ENCODE data around the gene ADH1B. TPM values are rescaled to one million over a fixed set of nuclear protein-coding genes. Genes with fewer than 3 reads are reported as not detected.

ADH1B gene
- total and polyA plus RNA-seq, 2 experiments from 2014 or later, result not detected

GRCh38 chr4:99310389-99310788 lies 10.8 kb downstream of the ADH1B start (continued):
- TF ChIP-seq, protein P1, sequence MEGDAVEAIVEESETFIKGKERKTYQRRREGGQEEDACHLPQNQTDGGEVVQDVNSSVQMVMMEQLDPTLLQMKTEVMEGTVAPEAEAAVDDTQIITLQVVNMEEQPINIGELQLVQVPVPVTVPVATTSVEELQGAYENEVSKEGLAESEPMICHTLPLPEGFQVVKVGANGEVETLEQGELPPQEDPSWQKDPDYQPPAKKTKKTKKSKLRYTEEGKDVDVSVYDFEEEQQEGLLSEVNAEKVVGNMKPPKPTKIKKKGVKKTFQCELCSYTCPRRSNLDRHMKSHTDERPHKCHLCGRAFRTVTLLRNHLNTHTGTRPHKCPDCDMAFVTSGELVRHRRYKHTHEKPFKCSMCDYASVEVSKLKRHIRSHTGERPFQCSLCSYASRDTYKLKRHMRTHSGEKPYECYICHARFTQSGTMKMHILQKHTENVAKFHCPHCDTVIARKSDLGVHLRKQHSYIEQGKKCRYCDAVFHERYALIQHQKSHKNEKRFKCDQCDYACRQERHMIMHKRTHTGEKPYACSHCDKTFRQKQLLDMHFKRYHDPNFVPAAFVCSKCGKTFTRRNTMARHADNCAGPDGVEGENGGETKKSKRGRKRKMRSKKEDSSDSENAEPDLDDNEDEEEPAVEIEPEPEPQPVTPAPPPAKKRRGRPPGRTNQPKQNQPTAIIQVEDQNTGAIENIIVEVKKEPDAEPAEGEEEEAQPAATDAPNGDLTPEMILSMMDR (conservative IDR thresholded peaks at IDR 0.05; ENCODE audit: low read depth in 2 of 2), result no peak
- TF ChIP-seq JUNB (IDR thresholded peaks at IDR 0.05; ENCODE audit: unreplicated experiment) (no peak), ETS1 (IDR thresholded peaks at IDR 0.05) (no peak), ZNF114 (CRISPR knock-in tag; IDR thresholded peaks at IDR 0.05) (no peak)
- TF ChIP-seq, protein P2, sequence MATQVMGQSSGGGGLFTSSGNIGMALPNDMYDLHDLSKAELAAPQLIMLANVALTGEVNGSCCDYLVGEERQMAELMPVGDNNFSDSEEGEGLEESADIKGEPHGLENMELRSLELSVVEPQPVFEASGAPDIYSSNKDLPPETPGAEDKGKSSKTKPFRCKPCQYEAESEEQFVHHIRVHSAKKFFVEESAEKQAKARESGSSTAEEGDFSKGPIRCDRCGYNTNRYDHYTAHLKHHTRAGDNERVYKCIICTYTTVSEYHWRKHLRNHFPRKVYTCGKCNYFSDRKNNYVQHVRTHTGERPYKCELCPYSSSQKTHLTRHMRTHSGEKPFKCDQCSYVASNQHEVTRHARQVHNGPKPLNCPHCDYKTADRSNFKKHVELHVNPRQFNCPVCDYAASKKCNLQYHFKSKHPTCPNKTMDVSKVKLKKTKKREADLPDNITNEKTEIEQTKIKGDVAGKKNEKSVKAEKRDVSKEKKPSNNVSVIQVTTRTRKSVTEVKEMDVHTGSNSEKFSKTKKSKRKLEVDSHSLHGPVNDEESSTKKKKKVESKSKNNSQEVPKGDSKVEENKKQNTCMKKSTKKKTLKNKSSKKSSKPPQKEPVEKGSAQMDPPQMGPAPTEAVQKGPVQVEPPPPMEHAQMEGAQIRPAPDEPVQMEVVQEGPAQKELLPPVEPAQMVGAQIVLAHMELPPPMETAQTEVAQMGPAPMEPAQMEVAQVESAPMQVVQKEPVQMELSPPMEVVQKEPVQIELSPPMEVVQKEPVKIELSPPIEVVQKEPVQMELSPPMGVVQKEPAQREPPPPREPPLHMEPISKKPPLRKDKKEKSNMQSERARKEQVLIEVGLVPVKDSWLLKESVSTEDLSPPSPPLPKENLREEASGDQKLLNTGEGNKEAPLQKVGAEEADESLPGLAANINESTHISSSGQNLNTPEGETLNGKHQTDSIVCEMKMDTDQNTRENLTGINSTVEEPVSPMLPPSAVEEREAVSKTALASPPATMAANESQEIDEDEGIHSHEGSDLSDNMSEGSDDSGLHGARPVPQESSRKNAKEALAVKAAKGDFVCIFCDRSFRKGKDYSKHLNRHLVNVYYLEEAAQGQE (IDR thresholded peaks at IDR 0.05; ENCODE audit: unreplicated experiment), result no peak

DNA sequence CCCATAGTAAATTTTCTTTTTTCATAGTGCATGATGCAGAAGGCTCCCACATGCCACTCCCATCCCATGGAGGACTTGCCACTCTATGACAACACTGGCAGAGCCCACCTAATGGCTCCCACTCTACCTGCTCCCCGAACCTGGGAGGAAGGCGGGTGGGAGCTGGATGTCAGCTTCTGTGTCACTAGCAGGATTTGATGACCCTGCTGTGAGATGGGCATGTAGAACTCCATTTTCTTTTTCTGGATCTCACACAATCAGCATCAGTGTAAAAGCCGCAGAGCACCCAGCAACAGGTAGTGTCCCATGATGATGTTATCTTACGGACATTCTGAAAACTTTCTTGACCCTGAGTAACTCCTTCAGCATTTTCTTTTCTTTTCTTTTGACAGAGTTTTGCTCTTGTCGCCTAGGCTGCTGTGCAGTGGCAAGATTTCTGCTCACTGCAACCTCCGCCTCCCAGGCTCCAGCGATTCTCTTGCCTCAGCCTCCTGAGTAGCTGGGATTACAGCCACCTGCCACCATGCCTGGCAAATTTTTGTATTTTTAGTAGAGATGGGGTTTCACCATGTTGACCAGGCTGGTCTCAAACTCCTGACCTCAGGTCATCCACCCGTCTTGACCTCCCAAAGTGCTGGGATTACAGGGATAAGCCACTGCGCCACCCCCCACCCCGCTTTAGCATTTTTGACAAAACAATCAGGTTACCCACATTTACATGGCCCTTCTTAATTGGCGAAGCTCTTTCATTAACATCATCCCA lies 15.4 kb downstream of the ADH1B start:
- TF ChIP-seq STAT1 (IDR thresholded peaks at IDR 0.05; ENCODE audit: unreplicated experiment) (no peak), CREB1 (CRISPR knock-in tag; IDR thresholded peaks at IDR 0.05; ENCODE audit: low read depth) (no peak), NANOG (IDR thresholded peaks at IDR 0.05; ENCODE audit: borderline replicate concordance) (no peak), EZH2phosphoT487 (IDR thresholded peaks at IDR 0.05; ENCODE audit: unreplicated experiment) (no peak), ZNF114 (CRISPR knock-in tag; IDR thresholded peaks at IDR 0.05) (no peak), ZNF331 (CRISPR knock-in tag; IDR thresholded peaks at IDR 0.05; ENCODE audit: low read depth) (no peak), EZH2 (IDR thresholded peaks at IDR 0.05; ENCODE audit: low read depth, unreplicated experiment) (no peak), POLR2AphosphoS5 (IDR thresholded peaks at IDR 0.05; ENCODE audit: low read depth) (no peak), ETS1 (IDR thresholded peaks at IDR 0.05) (no peak), JUNB (IDR thresholded peaks at IDR 0.05; ENCODE audit: unreplicated experiment) (no peak)
- TF ChIP-seq, protein P2 (IDR thresholded peaks at IDR 0.05; ENCODE audit: unreplicated experiment), result no peak
- no peaks in the 10 kb centered on the region for H3K36me3 ChIP-seq (ENCODE audit: insufficient read depth)
- Mint-ChIP-seq H3K9me3 (peaks cover 5% of the 10 kb centered on the region; the same call in 1 of the 3 replicates), H3K27me3 (ENCODE audit: insufficient read depth, low read depth, poor library complexity) (no peaks in the 10 kb centered on the region), H3K4me1 (peaks cover 13% of the 10 kb centered on the region), H3K4me3 (no peak overlapping the region), H3K36me3 (ENCODE audit: low read depth) (no peaks in the 10 kb centered on the region), H3K27ac (no peak overlapping the region; the same call in 1 of the 2 replicates)
- ATAC-seq (no peak), DNase-seq (ENCODE audit: low spot score) (no peak)
- H3K4me3 ChIP-seq, result no peak overlapping the region
- H3K4me2 ChIP-seq, result no peak overlapping the region
- H2AFZ ChIP-seq, result no peak overlapping the region
- no peaks in the 10 kb centered on the region for H4K20me1 ChIP-seq (replicated peaks; ENCODE audit: insufficient read depth)
- no peaks in the 10 kb centered on the region for H3K9me2 ChIP-seq (ENCODE audit: insufficient read depth)
- H3K27me3 ChIP-seq (ENCODE audit: insufficient read depth), result no peaks in the 10 kb centered on the region
- no peak overlapping the region for H3K27ac ChIP-seq (ENCODE audit: low read depth)
- H3K79me2 ChIP-seq (replicated peaks; ENCODE audit: insufficient read depth), result no peaks in the 10 kb centered on the region
- H3K4me1 ChIP-seq (ENCODE audit: insufficient read depth), result peaks cover 16% of the 10 kb centered on the region
- H3F3A ChIP-seq (replicated peaks; ENCODE audit: low read depth), result no peaks in the 10 kb centered on the region

Data from GM23338 (cell line).